IMR-90 (cell line): ENCODE results near the gene CYB5D1. TPM values are rescaled to one million over a fixed set of nuclear protein-coding genes. Genes with fewer than 3 reads are reported as not detected.

Source experiments
- ATAC-seq: fragments of 200-7000 bp; cut with Tn5 transposase; 2 replicates; pipeline ENCODE4 v1.9.1; 2020; ENCODE audit warnings: low read depth, mild to moderate bottlenecking, moderate library complexity
- BruUV-seq: library from RNA; stranded (reverse); fragments of 400-500 nt; replicated peaks from 2 replicates; lab custom pipeline; 2021; lab: Mats Ljungman, UMichigan
- CTCF ChIA-PET: fragments of 300-600 bp; formaldehyde crosslinking; extraction: SDS; loops from one replicate; lab custom pipeline; 2021; ENCODE audit warnings: antibody characterized with exemption; lab: Yijun Ruan, JAX
- POLR2A ChIA-PET: fragments of 300-600 bp; sonication (Branson Sonifier 250); formaldehyde crosslinking; loops from one replicate; lab custom pipeline; 2022; ENCODE audit warnings: antibody characterized with exemption; ENCODE audit not compliant: unreplicated experiment; lab: Charles Lee
- DNase-seq: peaks from one replicate; pipeline ENCODE4 v3.0.0; 2013
- H2AFZ ChIP-seq: replicated peaks from 2 replicates; pipeline ENCODE3; 2013; ENCODE audit warnings: low read length, mild to moderate bottlenecking; ENCODE audit not compliant: poor library complexity
- H2AK5ac ChIP-seq: 2 replicates; pipeline ENCODE4 v1.6.1; 2013; ENCODE audit warnings: low read depth, low read length, inconsistent platforms
- H2AK9ac ChIP-seq: replicated peaks from 2 replicates; pipeline ENCODE3; 2013; ENCODE audit warnings: mild to moderate bottlenecking, low read depth, low read length, moderate library complexity; ENCODE audit not compliant: poor library complexity
- H2BK120ac ChIP-seq: 2 replicates; pipeline ENCODE4 v1.6.1; 2013; ENCODE audit warnings: low read depth, low read length, inconsistent platforms
- H2BK15ac ChIP-seq: 3 replicates; pipeline ENCODE4 v1.6.1; 2013; ENCODE audit warnings: low read depth, low read length, inconsistent platforms
- H2BK20ac ChIP-seq: 2 replicates; pipeline ENCODE4 v1.6.1; 2013; ENCODE audit warnings: low read depth, mild to moderate bottlenecking, inconsistent platforms, low read length, moderate library complexity
- H2BK5ac ChIP-seq: 2 replicates; pipeline ENCODE4 v1.6.1; 2013; ENCODE audit warnings: mild to moderate bottlenecking, low read depth, low read length, inconsistent platforms; ENCODE audit not compliant: poor library complexity, severe bottlenecking
- H3K14ac ChIP-seq: replicated peaks from 2 replicates; pipeline ENCODE4 v1.6.1; 2013; ENCODE audit warnings: low read depth, low read length, inconsistent platforms
- H3K18ac ChIP-seq: 2 replicates; pipeline ENCODE4 v1.6.1; 2013; ENCODE audit warnings: low read depth, low read length, control low read depth
- H3K23ac ChIP-seq: 2 replicates; pipeline ENCODE4 v1.6.1; 2013; ENCODE audit warnings: low read depth, low read length, inconsistent platforms
- H3K27ac ChIP-seq: 2 replicates; pipeline ENCODE4 v1.5.1; 2013; ENCODE audit warnings: mild to moderate bottlenecking, control low read depth, low read length; ENCODE audit not compliant: insufficient read depth
- H3K27me3 ChIP-seq: 2 replicates; pipeline ENCODE4 v1.6.1; 2013; ENCODE audit warnings: low read length; ENCODE audit not compliant: control insufficient read depth, insufficient read depth
- H3K36me3 ChIP-seq: 2 replicates; pipeline ENCODE4 v1.6.1; 2013; ENCODE audit warnings: low read length, mixed read lengths; ENCODE audit not compliant: control insufficient read depth, insufficient read depth
- H3K4ac ChIP-seq: 2 replicates; pipeline ENCODE4 v1.6.1; 2013; ENCODE audit warnings: low read depth, low read length, inconsistent platforms
- H3K4me1 ChIP-seq: 2 replicates; pipeline ENCODE4 v1.6.1; 2013; ENCODE audit warnings: low read length, mixed read lengths; ENCODE audit not compliant: control insufficient read depth, insufficient read depth
- H3K4me2 ChIP-seq: 2 replicates; pipeline ENCODE4 v1.6.1; 2013; ENCODE audit warnings: low read depth, mild to moderate bottlenecking, control low read depth, low read length, moderate library complexity
- H3K4me3 ChIP-seq: 2 replicates; pipeline ENCODE4 v1.5.1; 2013; ENCODE audit warnings: low read depth, mild to moderate bottlenecking, control low read depth, low read length, moderate library complexity; ENCODE audit not compliant: insufficient read depth
- H3K56ac ChIP-seq: 2 replicates; pipeline ENCODE4 v1.6.1; 2013; ENCODE audit warnings: low read length, inconsistent platforms; ENCODE audit not compliant: insufficient read depth; ENCODE audit errors: extremely low read depth
- H3K79me1 ChIP-seq, 2 experiments: 2 replicates each; pipeline ENCODE4 v1.6.1; 2013; ENCODE audit warnings: low read length in 2 of 2, inconsistent platforms in 1 of 2, low read depth in 1 of 2
- H3K9ac ChIP-seq: 2 replicates; pipeline ENCODE4 v1.6.1; 2013; ENCODE audit warnings: low read depth, low read length, control low read depth
- H3K9me1 ChIP-seq: 2 replicates; pipeline ENCODE4 v1.6.1; 2013; ENCODE audit warnings: low read length, inconsistent platforms; ENCODE audit not compliant: insufficient read depth
- H3K9me3 ChIP-seq: 2 replicates; pipeline ENCODE4 v1.6.1; 2013; ENCODE audit warnings: low read length; ENCODE audit not compliant: control insufficient read depth, insufficient read depth
- H4K20me1 ChIP-seq: 2 replicates; pipeline ENCODE4 v1.6.1; 2013; ENCODE audit warnings: low read length, inconsistent platforms; ENCODE audit not compliant: insufficient read depth
- H4K5ac ChIP-seq: 2 replicates; pipeline ENCODE4 v1.6.1; 2013; ENCODE audit warnings: mild to moderate bottlenecking, low read depth, low read length, control low read depth
- H4K8ac ChIP-seq, 2 experiments: 2 replicates each; pipeline ENCODE4 v1.6.1; 2013; ENCODE audit warnings: low read depth in 2 of 2, low read length in 2 of 2, control low read depth in 1 of 2, inconsistent platforms in 1 of 2
- H4K91ac ChIP-seq: 2 replicates; pipeline ENCODE4 v1.6.1; 2013; ENCODE audit warnings: low read depth, low read length, inconsistent platforms; ENCODE audit not compliant: insufficient read depth
- BHLHE40 ChIP-seq: fragments of 150-350 bp; IDR thresholded peaks from 2 replicates; pipeline ENCODE4 v1.6.1; 2016; ENCODE audit warnings: mild to moderate bottlenecking, low read depth, low read length
- CEBPB ChIP-seq: IDR thresholded peaks from 2 replicates; pipeline ENCODE4 v1.6.1; 2012; ENCODE audit warnings: low read depth, low read length, improper control_type of control experiment
- CHD1 ChIP-seq: IDR thresholded peaks from 2 replicates; pipeline ENCODE4 v1.6.1; 2012; ENCODE audit warnings: low read depth, low read length, improper control_type of control experiment
- CTCF ChIP-seq: conservative IDR thresholded peaks from 2 replicates; pipeline ENCODE4 v1.5.1; 2012; ENCODE audit warnings: mild to moderate bottlenecking, low read depth, low read length, improper control_type of control experiment
- ELK1 ChIP-seq: fragments of 150-350 bp; IDR thresholded peaks from 2 replicates; pipeline ENCODE4 v1.6.1; 2016; ENCODE audit warnings: low read depth, mild to moderate bottlenecking, low read length, moderate library complexity, borderline replicate concordance
- FOS ChIP-seq: fragments of 150-350 bp; IDR thresholded peaks from 2 replicates; pipeline ENCODE4 v1.6.1; 2016; ENCODE audit warnings: low read depth, low read length
- MAFK ChIP-seq: IDR thresholded peaks from 2 replicates; pipeline ENCODE4 v1.6.1; 2012; ENCODE audit warnings: low read depth, low read length, improper control_type of control experiment
- MAZ ChIP-seq: IDR thresholded peaks from 2 replicates; pipeline ENCODE4 v1.6.1; 2012; ENCODE audit warnings: low read depth, mild to moderate bottlenecking, low read length, improper control_type of control experiment, moderate library complexity, borderline replicate concordance
- MXI1 ChIP-seq: IDR thresholded peaks from 2 replicates; pipeline ENCODE4 v1.6.1; 2012; ENCODE audit warnings: low read depth, mild to moderate bottlenecking, low read length, moderate library complexity, borderline replicate concordance
- NFE2L2 ChIP-seq: fragments of 150-350 bp; IDR thresholded peaks from 2 replicates; pipeline ENCODE4 v1.6.1; 2016; ENCODE audit warnings: low read depth, mild to moderate bottlenecking, low read length
- POLR2A ChIP-seq: IDR thresholded peaks from 2 replicates; pipeline ENCODE4 v1.6.1; 2012; ENCODE audit warnings: mild to moderate bottlenecking, low read depth, low read length
- RAD21 ChIP-seq: IDR thresholded peaks from 2 replicates; pipeline ENCODE4 v1.6.1; 2012; ENCODE audit warnings: low read length, improper control_type of control experiment
- RCOR1 ChIP-seq: IDR thresholded peaks from 2 replicates; pipeline ENCODE4 v1.6.1; 2012; ENCODE audit warnings: mild to moderate bottlenecking, low read length, improper control_type of control experiment; ENCODE audit not compliant: insufficient replicate concordance
- RFX5 ChIP-seq: IDR thresholded peaks from 2 replicates; pipeline ENCODE4 v1.8.0; 2012; ENCODE audit warnings: low read depth, mild to moderate bottlenecking, low read length, moderate library complexity
- SMC3 ChIP-seq: fragments of 150-350 bp; IDR thresholded peaks from 2 replicates; pipeline ENCODE4 v1.6.1; 2016; ENCODE audit warnings: low read depth, mild to moderate bottlenecking, antibody characterized with exemption, low read length, moderate library complexity
- USF2 ChIP-seq: fragments of 150-350 bp; IDR thresholded peaks from 2 replicates; pipeline ENCODE4 v1.6.1; 2017; ENCODE audit warnings: mild to moderate bottlenecking, antibody characterized with exemption, low read length, low read depth
- WGBS, 2 experiments: methylation state at CpG; one replicate each; pipeline versions ENCODE4 v1.1.5 to v1.1.7; 2013; ENCODE audit warnings: missing lambda C conversion rate in 2 of 2; ENCODE audit not compliant: insufficient read length in 1 of 2; ENCODE audit errors: extremely low coverage in 2 of 2; 5-methylcytosine and 5-hydroxymethylcytosine counted together
- dilution Hi-C: fragments of 300-500 bp; cut with HindIII; formaldehyde crosslinking; loops from one replicate; pipeline ENCODE4 v1.14.3; 2018; ENCODE audit warnings: low sequenced_read_pairs; ENCODE audit not compliant: unreplicated experiment
- in situ Hi-C: fragments of 300-500 bp; cut with MboI; formaldehyde crosslinking; loops from 3 replicates; pipeline ENCODE4 v1.14.3; 2019; ENCODE audit warnings: low sequenced_read_pairs, inconsistent platforms, mixed read lengths
- intact Hi-C: fragments of 100-400 bp; cut with micrococcal nuclease; formaldehyde crosslinking; loops from 2 replicates; pipeline ENCODE4 v1.10.0; 2022
- polyA plus RNA-seq, 3 experiments: library from polyadenylated mRNA; depleted of rRNA; stranded (reverse); fragments of >200 nt; gene quantifications; 2 replicates each; pipeline ENCODE4 v1.2.3, GENCODE V29; 2012; ENCODE audit warnings: low replicate concordance in 1 of 3
- total RNA-seq: library from RNA; depleted of rRNA; stranded (reverse); fragments of >200 nt; gene quantifications from 2 replicates; pipeline ENCODE4 v1.2.3, GENCODE V29; 2012

CYB5D1 gene
- total and polyA plus RNA-seq, 2 of the 4 experiments (the other 2 are of a cell fraction): 8.8 to 10.8 TPM

- peaks cover 5% of the 10 kb centered on the region; the same call in 1 of the 2 replicates for H3K9me1 ChIP-seq
- no peak overlapping the region for H2AFZ ChIP-seq
- H3K4me2 ChIP-seq: peak overlapping the region; percentile 48
- no peak overlapping the region for H4K91ac ChIP-seq
- H3K27ac ChIP-seq: peak overlapping the region; percentile 49; the same call in 1 of the 2 replicates
- no TSS peak for BruUV-seq
- no CpG with 5 or more reads among the region's 3 CpGs for WGBS, 2 experiments
- no peak overlapping the region for H2BK5ac ChIP-seq
- no peaks in the 10 kb centered on the region for H3K27me3 ChIP-seq
- no peaks in the 10 kb centered on the region for H3K9me3 ChIP-seq
- no peaks in the 10 kb centered on the region for H4K20me1 ChIP-seq
- peak overlapping the region; percentile 15; the same call in 1 of the 2 replicates for H3K9ac ChIP-seq
- H3K79me1 ChIP-seq: peaks cover 4 to 38% of the 10 kb centered on the region in 2 experiments; a peak in 3 of 4 replicates
- H2AK5ac ChIP-seq: no peak overlapping the region
- H4K5ac ChIP-seq: peak overlapping the region; percentile 15; the same call in 1 of the 2 replicates
- intact Hi-C loops (no loop called here), in situ Hi-C loops (no loop called here), dilution Hi-C loops (no loop called here)
- peak overlapping the region; percentile 7 to 49; a peak in 1 of 4 replicates for H4K8ac ChIP-seq
- DNase-seq (no peak), ATAC-seq (no peak)
- H3K4me1 ChIP-seq: peaks cover 8% of the 10 kb centered on the region
- no peak overlapping the region for H2BK120ac ChIP-seq
- POLR2A ChIA-PET: no interaction called here
- H3K56ac ChIP-seq: no peak overlapping the region
- no peak overlapping the region; the same call in 1 of the 2 replicates for H3K18ac ChIP-seq
- no peak overlapping the region for H2BK20ac ChIP-seq
- peaks cover 17% of the 10 kb centered on the region for H3K36me3 ChIP-seq
- CTCF ChIA-PET: no interaction called here
- TF ChIP-seq RFX5: no peak
- no peak for TF ChIP-seq POLR2A
- no peak for TF ChIP-seq MXI1
- no peak for TF ChIP-seq USF2
- TF ChIP-seq RCOR1: no peak
- TF ChIP-seq MAZ: no peak
- TF ChIP-seq BHLHE40: no peak
- TF ChIP-seq MAFK: no peak
- TF ChIP-seq CEBPB: no peak
- no peak for TF ChIP-seq RAD21
- no peak for TF ChIP-seq CHD1
- no peak for TF ChIP-seq ELK1
- no peak for TF ChIP-seq SMC3
- no peak for TF ChIP-seq CTCF
- no peak for TF ChIP-seq NFE2L2
- TF ChIP-seq FOS: no peak
- H3K4ac ChIP-seq: peak overlapping the region; percentile 30; the same call in 1 of the 2 replicates
- H2AK9ac ChIP-seq: no peak overlapping the region
- H3K14ac ChIP-seq: 0 out of 2 replicates have a peak overlapping the region, but pooled peaks have one; percentile 2
- peak overlapping the region; percentile 34; the same call in 1 of the 2 replicates for H3K23ac ChIP-seq
- H2BK15ac ChIP-seq: no peak overlapping the region
- no peak overlapping the region for H3K4me3 ChIP-seq
Measured at GRCh38 chr17:7882629-7883028, 24.8 kb downstream of the CYB5D1 start.
